Astrocyte (in vitro differentiated cells and primary cell): Measurements from ENCODE around the gene CDX2. TPM values are rescaled to one million over a fixed set of nuclear protein-coding genes. Genes with fewer than 3 reads are reported as not detected.

Experiments used
- DNase-seq: peaks from one replicate; pipeline ENCODE4 v3.0.0-alpha.2; 2010; ENCODE audit warnings: low read depth
- FAIRE-seq: peaks from 2 replicates; lab custom pipeline; 2011; peaks lifted over from hg19 to GRCh38; lab: Jason Lieb, UNC
- H2AFZ ChIP-seq: 2 replicates; pipeline ENCODE4 v1.6.0; 2012; ENCODE audit warnings: low read depth, low read length, inconsistent platforms
- H3K27ac ChIP-seq: 2 replicates; pipeline ENCODE4 v1.5.1; 2011; ENCODE audit warnings: low read depth, low read length, inconsistent platforms
- H3K27me3 ChIP-seq: 2 replicates; pipeline ENCODE4 v1.6.0; 2011; ENCODE audit warnings: low read length, inconsistent platforms; ENCODE audit not compliant: insufficient read depth
- H3K36me3 ChIP-seq: 2 replicates; pipeline ENCODE4 v1.5.1; 2011; ENCODE audit warnings: low read length, inconsistent platforms; ENCODE audit not compliant: insufficient read depth
- H3K4me1 ChIP-seq: 2 replicates; pipeline ENCODE4 v1.5.1; 2011; ENCODE audit warnings: low read length, inconsistent platforms; ENCODE audit not compliant: insufficient read depth
- H3K4me2 ChIP-seq: 2 replicates; pipeline ENCODE4 v1.6.0; 2012; ENCODE audit warnings: low read length, inconsistent platforms
- H3K4me3 ChIP-seq: 2 replicates; pipeline ENCODE4 v1.5.1; 2011; ENCODE audit warnings: low read depth, mild to moderate bottlenecking, low read length, inconsistent platforms; ENCODE audit not compliant: insufficient read depth
- H3K79me2 ChIP-seq: 2 replicates; pipeline ENCODE4 v1.6.0; 2012; ENCODE audit warnings: mild to moderate bottlenecking, low read length, inconsistent platforms; ENCODE audit not compliant: insufficient read depth
- H3K9ac ChIP-seq: 2 replicates; pipeline ENCODE4 v1.6.0; 2012; ENCODE audit warnings: mild to moderate bottlenecking, low read length, inconsistent platforms
- H3K9me3 ChIP-seq: 2 replicates; pipeline ENCODE4 v1.5.1; 2012; ENCODE audit warnings: low read depth, mild to moderate bottlenecking, low read length, inconsistent platforms; ENCODE audit not compliant: insufficient read depth
- H4K20me1 ChIP-seq: 2 replicates; pipeline ENCODE4 v1.6.0; 2012; ENCODE audit warnings: low read length, inconsistent platforms; ENCODE audit not compliant: insufficient read depth
- H3K27ac Mint-ChIP-seq: one replicate; pipeline ENCODE4 v1.8.0; 2021; ENCODE audit warnings: mild to moderate bottlenecking, mixed read lengths; ENCODE audit not compliant: unreplicated experiment
- H3K27me3 Mint-ChIP-seq: one replicate; pipeline ENCODE4 v1.8.0; 2021; ENCODE audit warnings: low read depth, mixed read lengths; ENCODE audit not compliant: unreplicated experiment
- H3K36me3 Mint-ChIP-seq: one replicate; pipeline ENCODE4 v1.8.0; 2021; ENCODE audit warnings: low read depth, mixed read lengths; ENCODE audit not compliant: unreplicated experiment
- H3K4me1 Mint-ChIP-seq: one replicate; pipeline ENCODE4 v1.8.0; 2021; ENCODE audit warnings: low read depth, mixed read lengths; ENCODE audit not compliant: unreplicated experiment
- H3K4me3 Mint-ChIP-seq: one replicate; pipeline ENCODE4 v1.8.0; 2021; ENCODE audit warnings: mild to moderate bottlenecking, moderate library complexity, mixed read lengths; ENCODE audit not compliant: unreplicated experiment
- H3K9me3 Mint-ChIP-seq: one replicate; pipeline ENCODE4 v1.8.0; 2021; ENCODE audit warnings: mild to moderate bottlenecking, mixed read lengths; ENCODE audit not compliant: unreplicated experiment
- EZH2 ChIP-seq: IDR thresholded peaks from 2 replicates; pipeline ENCODE4 v1.6.1; 2012; ENCODE audit warnings: mild to moderate bottlenecking, low read length, inconsistent platforms; ENCODE audit not compliant: insufficient read depth
- total RNA-seq: library from RNA; stranded (reverse); gene quantifications from 2 replicates; pipeline ENCODE4 v1.2.1, GENCODE V29; 2021
- TF ChIP-seq, protein P1 (sequence below): IDR thresholded peaks from 2 replicates; pipeline ENCODE4 v1.5.1; 2011; ENCODE audit warnings: low read depth, mild to moderate bottlenecking, inconsistent platforms, low read length, moderate library complexity; ENCODE audit not compliant: insufficient read depth

CDX2 gene
- total RNA-seq, 1 donor from 2014 or later: not detected

DNA sequence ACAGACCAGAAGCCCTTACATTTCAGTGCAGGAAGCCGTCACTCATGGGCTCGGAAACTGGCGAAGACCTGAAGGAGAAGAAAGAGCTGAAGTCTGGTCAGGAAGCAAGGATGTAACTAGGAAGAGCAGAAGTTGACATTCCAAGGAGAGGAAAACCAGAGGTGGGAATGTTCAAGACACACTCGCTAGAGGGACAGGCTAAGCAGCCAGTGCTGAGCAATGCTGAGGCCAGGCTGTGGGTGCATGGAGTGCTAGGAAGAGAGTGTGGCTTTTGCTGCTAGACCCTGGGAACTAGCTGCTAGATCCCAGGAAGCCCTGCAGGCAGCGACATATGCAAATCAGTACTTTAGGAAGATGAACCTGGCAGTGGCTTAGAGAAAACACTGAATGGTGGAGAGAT lies 31.5 kb upstream of the CDX2 start:
- TF ChIP-seq EZH2: no peak
- TF ChIP-seq, protein P1, sequence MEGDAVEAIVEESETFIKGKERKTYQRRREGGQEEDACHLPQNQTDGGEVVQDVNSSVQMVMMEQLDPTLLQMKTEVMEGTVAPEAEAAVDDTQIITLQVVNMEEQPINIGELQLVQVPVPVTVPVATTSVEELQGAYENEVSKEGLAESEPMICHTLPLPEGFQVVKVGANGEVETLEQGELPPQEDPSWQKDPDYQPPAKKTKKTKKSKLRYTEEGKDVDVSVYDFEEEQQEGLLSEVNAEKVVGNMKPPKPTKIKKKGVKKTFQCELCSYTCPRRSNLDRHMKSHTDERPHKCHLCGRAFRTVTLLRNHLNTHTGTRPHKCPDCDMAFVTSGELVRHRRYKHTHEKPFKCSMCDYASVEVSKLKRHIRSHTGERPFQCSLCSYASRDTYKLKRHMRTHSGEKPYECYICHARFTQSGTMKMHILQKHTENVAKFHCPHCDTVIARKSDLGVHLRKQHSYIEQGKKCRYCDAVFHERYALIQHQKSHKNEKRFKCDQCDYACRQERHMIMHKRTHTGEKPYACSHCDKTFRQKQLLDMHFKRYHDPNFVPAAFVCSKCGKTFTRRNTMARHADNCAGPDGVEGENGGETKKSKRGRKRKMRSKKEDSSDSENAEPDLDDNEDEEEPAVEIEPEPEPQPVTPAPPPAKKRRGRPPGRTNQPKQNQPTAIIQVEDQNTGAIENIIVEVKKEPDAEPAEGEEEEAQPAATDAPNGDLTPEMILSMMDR: no peak
- H3K27ac Mint-ChIP-seq: no peak overlapping the region
- H3K4me2 ChIP-seq: no peak overlapping the region

DNA sequence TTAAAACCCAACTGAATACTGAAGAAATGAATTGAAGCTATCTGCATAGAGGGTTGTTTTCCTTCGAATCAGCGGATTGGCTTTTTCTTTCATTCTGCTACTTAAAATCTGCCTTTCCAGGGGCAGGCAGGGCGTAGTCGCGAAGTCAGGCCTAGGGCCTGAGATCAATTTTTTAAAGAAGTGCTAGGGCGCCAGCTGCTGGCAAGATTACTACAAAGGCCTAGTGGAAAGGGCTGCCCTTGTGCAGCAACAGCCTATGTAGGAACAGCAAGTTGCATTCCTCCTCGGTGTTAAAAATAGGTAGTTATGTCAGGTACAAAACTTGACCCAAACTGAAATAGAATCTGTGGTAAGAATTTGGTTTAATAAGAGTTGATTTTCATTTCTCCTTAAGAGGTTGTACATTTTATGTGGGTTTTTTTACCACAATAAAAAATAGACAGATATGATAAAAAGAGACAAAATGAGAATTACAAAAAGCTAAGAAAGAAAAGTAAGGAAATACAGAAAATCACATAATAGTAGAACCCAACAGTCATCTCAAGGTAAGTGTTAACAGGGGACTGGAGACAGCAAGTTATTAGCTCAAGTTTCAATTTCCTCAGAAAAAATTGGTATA lies 28.9 kb upstream of the CDX2 start:
- no peak overlapping the region for H3K9ac ChIP-seq
- no peaks in the 10 kb centered on the region for H3K4me1 ChIP-seq
- H4K20me1 ChIP-seq: no peaks in the 10 kb centered on the region
- Mint-ChIP-seq H3K9me3 (no peaks in the 10 kb centered on the region), H3K36me3 (no peaks in the 10 kb centered on the region), H3K27me3 (peaks cover 12% of the 10 kb centered on the region), H3K27ac (no peak overlapping the region), H3K4me1 (no peaks in the 10 kb centered on the region), H3K4me3 (no peak overlapping the region)
- H3K4me3 ChIP-seq: no peak overlapping the region
- no peaks in the 10 kb centered on the region for H3K9me3 ChIP-seq
- no peak for DNase-seq
- no peak overlapping the region for H3K4me2 ChIP-seq
- no peaks in the 10 kb centered on the region for H3K36me3 ChIP-seq
- H3K27me3 ChIP-seq: no peaks in the 10 kb centered on the region
- no peak overlapping the region for H2AFZ ChIP-seq
- no peak for FAIRE-seq
- H3K27ac ChIP-seq: no peak overlapping the region
- no peaks in the 10 kb centered on the region for H3K79me2 ChIP-seq
- no peak for TF ChIP-seq EZH2
- TF ChIP-seq, protein P1: peak; percentile 33

More for the DNA sequence above, 31.5 kb upstream of the CDX2 start:
- no peak overlapping the region for H3K27ac ChIP-seq
- H2AFZ ChIP-seq: no peak overlapping the region
- no peaks in the 10 kb centered on the region for H3K4me1 ChIP-seq
- Mint-ChIP-seq H3K9me3 (no peaks in the 10 kb centered on the region), H3K27me3 (peaks cover 3% of the 10 kb centered on the region), H3K36me3 (no peaks in the 10 kb centered on the region), H3K4me1 (no peaks in the 10 kb centered on the region), H3K4me3 (no peak overlapping the region)
- no peak for DNase-seq
- FAIRE-seq: no peak
- no peak overlapping the region for H3K4me3 ChIP-seq
- H4K20me1 ChIP-seq: no peaks in the 10 kb centered on the region
- H3K79me2 ChIP-seq: no peaks in the 10 kb centered on the region
- no peaks in the 10 kb centered on the region for H3K9me3 ChIP-seq
- H3K36me3 ChIP-seq: no peaks in the 10 kb centered on the region
- H3K9ac ChIP-seq: no peak overlapping the region
- H3K27me3 ChIP-seq: no peaks in the 10 kb centered on the region

DNA sequence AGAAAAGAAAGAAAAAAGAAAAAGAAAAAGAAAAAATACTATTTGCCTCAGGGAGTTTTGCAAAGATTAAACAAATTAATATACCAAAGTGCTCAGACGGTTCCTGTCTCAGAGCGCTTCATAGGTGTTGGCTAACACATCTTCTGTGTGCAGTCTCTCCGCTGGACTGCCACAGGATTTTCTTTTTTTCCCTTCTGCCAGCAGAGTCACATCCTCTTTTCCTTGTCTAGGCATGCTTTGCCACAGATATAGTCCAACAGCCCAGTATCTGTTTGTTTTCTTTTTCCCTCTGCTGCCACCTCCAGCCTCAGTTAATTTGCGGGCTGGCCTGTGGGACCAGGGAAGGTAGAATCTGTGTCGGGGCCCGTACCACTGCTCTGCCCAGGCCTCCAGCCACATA lies 22.8 kb upstream of the CDX2 start:
- no peak overlapping the region for H3K4me3 ChIP-seq
- Mint-ChIP-seq H3K27ac (no peak overlapping the region), H3K36me3 (no peaks in the 10 kb centered on the region), H3K4me3 (no peak overlapping the region), H3K9me3 (no peaks in the 10 kb centered on the region), H3K4me1 (no peaks in the 10 kb centered on the region), H3K27me3 (peaks cover 41% of the 10 kb centered on the region)
- TF ChIP-seq, protein P1: no peak
- no peak for TF ChIP-seq EZH2
- no peak overlapping the region for H3K4me2 ChIP-seq
- FAIRE-seq (no peak), DNase-seq (no peak)
- no peak overlapping the region for H3K9ac ChIP-seq
- H3K27me3 ChIP-seq: peaks cover 4% of the 10 kb centered on the region
- no peaks in the 10 kb centered on the region for H3K9me3 ChIP-seq
- H3K27ac ChIP-seq: no peak overlapping the region
- H4K20me1 ChIP-seq: no peaks in the 10 kb centered on the region
- no peaks in the 10 kb centered on the region for H3K36me3 ChIP-seq
- H2AFZ ChIP-seq: no peak overlapping the region
- no peaks in the 10 kb centered on the region for H3K4me1 ChIP-seq
- no peaks in the 10 kb centered on the region for H3K79me2 ChIP-seq
